K562 (cell line): Measurements from ENCODE around the gene CSMD2. TPM values are rescaled to one million over a fixed set of nuclear protein-coding genes. Genes with fewer than 3 reads are reported as not detected.

Experiments used
- GABPB2 ChIP-seq: fragments of 250-450 bp; sonication (Bioruptor Pico); conservative IDR thresholded peaks from 2 replicates; pipeline ENCODE4 v1.5.1; 2021; ENCODE audit warnings: mild to moderate bottlenecking
- HOXB6 ChIP-seq: fragments of 250-450 bp; sonication (Bioruptor Pico); IDR thresholded peaks from 2 replicates; pipeline ENCODE4 v1.5.1; 2022; ENCODE audit warnings: mild to moderate bottlenecking, borderline replicate concordance
- polyA plus RNA-seq, 8 experiments: library from polyadenylated mRNA; depleted of rRNA in 4 of 8; stranded (reverse) in 5 of 8; unstranded in 3 of 8; fragments of >200 nt; fragmentation: Nextera tagmentation in 2 of 8; fragmentation: Illumina TruSeq in 1 of 8; extraction: Ambion mirVana in 2 of 8; extraction: Trizol in 1 of 8; gene quantifications; 2 replicates each; pipeline versions ENCODE4 v1.2.1 to v1.2.3, GENCODE V29; 2011 to 2014; ENCODE audit warnings: inconsistent platforms in 1 of 8, missing spikeins in 1 of 8
- total RNA-seq, 7 experiments: library from RNA; depleted of rRNA in 6 of 7; stranded (reverse); fragments of >200 nt in 6 of 7; fragmentation: Illumina TruSeq in 2 of 7; extraction: Trizol in 2 of 7; gene quantifications; 2 replicates each; pipeline versions ENCODE4 v1.2.1 to v1.2.3, GENCODE V29; 2011 to 2021; ENCODE audit warnings: low replicate concordance in 1 of 7
- TF ChIP-seq, protein P1 (sequence below): sonication (generic); formaldehyde crosslinking; IDR thresholded peaks from 2 replicates; pipeline ENCODE4 v1.8.0; 2022; ENCODE audit warnings: mild to moderate bottlenecking, missing genetic modification reagents
- TF ChIP-seq, protein P2 (sequence below): fragments of 250-450 bp; sonication (Bioruptor Pico); IDR thresholded peaks from 2 replicates; pipeline ENCODE4 v1.4.0; 2020; ENCODE audit warnings: borderline replicate concordance
- TF ChIP-seq, protein P3 (sequence below): fragments of 250-450 bp; sonication (Bioruptor Pico); IDR thresholded peaks from 2 replicates; pipeline ENCODE4 v1.8.0; 2022; ENCODE audit warnings: moderate library complexity, mild to moderate bottlenecking, inconsistent platforms

CSMD2 gene
- total and polyA plus RNA-seq, 9 of the 15 experiments (the other 6 are each of a cell fraction or from before 2014, with no cell fraction given): not detected

DNA sequence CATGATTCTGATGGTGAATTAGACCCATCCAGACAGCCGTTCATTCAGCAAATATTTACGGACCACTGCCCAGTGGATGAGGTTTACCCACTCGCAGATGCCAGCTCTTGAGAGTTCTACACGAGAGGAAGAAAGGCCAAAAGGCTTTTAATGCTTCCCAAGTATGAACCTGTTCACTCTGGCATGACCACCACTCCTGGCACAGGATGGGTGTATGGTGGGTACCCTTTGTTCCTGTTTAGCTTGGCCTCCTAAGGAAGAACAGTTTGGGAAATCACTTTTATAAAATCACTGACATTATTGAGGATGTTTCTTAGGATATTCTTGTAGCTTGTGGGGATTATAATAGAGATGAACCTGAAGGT, 233.9 kb downstream of the CSMD2 start (continued):
- TF ChIP-seq, protein P1, sequence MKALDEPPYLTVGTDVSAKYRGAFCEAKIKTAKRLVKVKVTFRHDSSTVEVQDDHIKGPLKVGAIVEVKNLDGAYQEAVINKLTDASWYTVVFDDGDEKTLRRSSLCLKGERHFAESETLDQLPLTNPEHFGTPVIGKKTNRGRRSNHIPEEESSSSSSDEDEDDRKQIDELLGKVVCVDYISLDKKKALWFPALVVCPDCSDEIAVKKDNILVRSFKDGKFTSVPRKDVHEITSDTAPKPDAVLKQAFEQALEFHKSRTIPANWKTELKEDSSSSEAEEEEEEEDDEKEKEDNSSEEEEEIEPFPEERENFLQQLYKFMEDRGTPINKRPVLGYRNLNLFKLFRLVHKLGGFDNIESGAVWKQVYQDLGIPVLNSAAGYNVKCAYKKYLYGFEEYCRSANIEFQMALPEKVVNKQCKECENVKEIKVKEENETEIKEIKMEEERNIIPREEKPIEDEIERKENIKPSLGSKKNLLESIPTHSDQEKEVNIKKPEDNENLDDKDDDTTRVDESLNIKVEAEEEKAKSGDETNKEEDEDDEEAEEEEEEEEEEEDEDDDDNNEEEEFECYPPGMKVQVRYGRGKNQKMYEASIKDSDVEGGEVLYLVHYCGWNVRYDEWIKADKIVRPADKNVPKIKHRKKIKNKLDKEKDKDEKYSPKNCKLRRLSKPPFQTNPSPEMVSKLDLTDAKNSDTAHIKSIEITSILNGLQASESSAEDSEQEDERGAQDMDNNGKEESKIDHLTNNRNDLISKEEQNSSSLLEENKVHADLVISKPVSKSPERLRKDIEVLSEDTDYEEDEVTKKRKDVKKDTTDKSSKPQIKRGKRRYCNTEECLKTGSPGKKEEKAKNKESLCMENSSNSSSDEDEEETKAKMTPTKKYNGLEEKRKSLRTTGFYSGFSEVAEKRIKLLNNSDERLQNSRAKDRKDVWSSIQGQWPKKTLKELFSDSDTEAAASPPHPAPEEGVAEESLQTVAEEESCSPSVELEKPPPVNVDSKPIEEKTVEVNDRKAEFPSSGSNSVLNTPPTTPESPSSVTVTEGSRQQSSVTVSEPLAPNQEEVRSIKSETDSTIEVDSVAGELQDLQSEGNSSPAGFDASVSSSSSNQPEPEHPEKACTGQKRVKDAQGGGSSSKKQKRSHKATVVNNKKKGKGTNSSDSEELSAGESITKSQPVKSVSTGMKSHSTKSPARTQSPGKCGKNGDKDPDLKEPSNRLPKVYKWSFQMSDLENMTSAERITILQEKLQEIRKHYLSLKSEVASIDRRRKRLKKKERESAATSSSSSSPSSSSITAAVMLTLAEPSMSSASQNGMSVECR (CRISPR knock-in tag): no peak
- TF ChIP-seq, protein P2, sequence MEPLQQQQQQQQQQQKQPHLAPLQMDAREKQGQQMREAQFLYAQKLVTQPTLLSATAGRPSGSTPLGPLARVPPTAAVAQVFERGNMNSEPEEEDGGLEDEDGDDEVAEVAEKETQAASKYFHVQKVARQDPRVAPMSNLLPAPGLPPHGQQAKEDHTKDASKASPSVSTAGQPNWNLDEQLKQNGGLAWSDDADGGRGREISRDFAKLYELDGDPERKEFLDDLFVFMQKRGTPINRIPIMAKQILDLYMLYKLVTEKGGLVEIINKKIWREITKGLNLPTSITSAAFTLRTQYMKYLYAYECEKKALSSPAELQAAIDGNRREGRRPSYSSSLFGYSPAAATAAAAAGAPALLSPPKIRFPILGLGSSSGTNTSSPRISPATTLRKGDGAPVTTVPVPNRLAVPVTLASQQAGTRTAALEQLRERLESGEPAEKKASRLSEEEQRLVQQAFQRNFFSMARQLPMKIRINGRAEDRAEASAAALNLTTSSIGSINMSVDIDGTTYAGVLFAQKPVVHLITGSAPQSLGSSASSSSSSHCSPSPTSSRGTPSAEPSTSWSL (CRISPR knock-in tag): no peak
- TF ChIP-seq, protein P3, sequence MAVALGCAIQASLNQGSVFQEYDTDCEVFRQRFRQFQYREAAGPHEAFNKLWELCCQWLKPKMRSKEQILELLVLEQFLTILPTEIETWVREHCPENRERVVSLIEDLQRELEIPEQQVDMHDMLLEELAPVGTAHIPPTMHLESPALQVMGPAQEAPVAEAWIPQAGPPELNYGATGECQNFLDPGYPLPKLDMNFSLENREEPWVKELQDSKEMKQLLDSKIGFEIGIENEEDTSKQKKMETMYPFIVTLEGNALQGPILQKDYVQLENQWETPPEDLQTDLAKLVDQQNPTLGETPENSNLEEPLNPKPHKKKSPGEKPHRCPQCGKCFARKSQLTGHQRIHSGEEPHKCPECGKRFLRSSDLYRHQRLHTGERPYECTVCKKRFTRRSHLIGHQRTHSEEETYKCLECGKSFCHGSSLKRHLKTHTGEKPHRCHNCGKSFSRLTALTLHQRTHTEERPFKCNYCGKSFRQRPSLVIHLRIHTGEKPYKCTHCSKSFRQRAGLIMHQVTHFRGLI (CRISPR knock-in tag): no peak
- TF ChIP-seq GABPB2 (no peak), HOXB6 (no peak)
